ENCODE data around the gene NUP62CL.

DNA sequence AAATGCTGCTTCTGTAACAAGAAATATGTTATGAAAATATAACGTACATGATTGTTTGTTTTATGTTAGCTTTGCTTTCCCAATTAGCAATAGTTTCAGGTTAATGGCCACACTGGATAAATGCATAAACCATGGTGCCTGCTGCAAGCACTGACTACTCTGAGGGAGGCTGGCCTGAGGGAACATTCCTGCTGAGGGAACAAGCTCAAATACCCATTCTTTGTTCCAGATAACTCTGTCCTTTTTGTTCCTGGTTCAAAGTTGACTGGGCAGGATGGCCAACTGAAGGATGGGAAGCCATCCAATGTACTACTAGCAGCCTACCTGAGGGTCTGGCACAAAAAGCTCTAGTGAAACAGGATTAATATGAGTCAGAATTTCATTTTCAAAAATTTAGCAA is 37.5 kb downstream of the NUP62CL start:
- TF ChIP-seq, protein P1, sequence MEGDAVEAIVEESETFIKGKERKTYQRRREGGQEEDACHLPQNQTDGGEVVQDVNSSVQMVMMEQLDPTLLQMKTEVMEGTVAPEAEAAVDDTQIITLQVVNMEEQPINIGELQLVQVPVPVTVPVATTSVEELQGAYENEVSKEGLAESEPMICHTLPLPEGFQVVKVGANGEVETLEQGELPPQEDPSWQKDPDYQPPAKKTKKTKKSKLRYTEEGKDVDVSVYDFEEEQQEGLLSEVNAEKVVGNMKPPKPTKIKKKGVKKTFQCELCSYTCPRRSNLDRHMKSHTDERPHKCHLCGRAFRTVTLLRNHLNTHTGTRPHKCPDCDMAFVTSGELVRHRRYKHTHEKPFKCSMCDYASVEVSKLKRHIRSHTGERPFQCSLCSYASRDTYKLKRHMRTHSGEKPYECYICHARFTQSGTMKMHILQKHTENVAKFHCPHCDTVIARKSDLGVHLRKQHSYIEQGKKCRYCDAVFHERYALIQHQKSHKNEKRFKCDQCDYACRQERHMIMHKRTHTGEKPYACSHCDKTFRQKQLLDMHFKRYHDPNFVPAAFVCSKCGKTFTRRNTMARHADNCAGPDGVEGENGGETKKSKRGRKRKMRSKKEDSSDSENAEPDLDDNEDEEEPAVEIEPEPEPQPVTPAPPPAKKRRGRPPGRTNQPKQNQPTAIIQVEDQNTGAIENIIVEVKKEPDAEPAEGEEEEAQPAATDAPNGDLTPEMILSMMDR (IDR thresholded peaks at IDR 0.05; ENCODE audit: low read depth, low read length, poor library complexity, severe bottlenecking), result no peak
- TF ChIP-seq EZH2phosphoT487 (IDR thresholded peaks at IDR 0.05; ENCODE audit: borderline replicate concordance, low read length), result no peak
